K562 (cell line): ENCODE measurements around the gene CAPN5. TPM values are rescaled to one million over a fixed set of nuclear protein-coding genes. Genes with fewer than 3 reads are reported as not detected.

ENCODE experiments used
- ATF7 ChIP-seq: fragments of 450-650 bp; IDR thresholded peaks from 2 replicates; pipeline ENCODE4 v1.7.1; 2014; ENCODE audit warnings: mild to moderate bottlenecking, moderate library complexity
- CBX5 ChIP-seq: IDR thresholded peaks from 2 replicates; pipeline ENCODE4 v1.6.1; 2014; ENCODE audit warnings: low read depth, borderline replicate concordance
- CTBP1 ChIP-seq: fragments of 450-650 bp; IDR thresholded peaks from 2 replicates; pipeline ENCODE4 v1.6.1; 2016; ENCODE audit warnings: borderline replicate concordance
- DACH1 ChIP-seq: fragments of 450-650 bp; IDR thresholded peaks from 2 replicates; pipeline ENCODE4 v1.6.1; 2018; ENCODE audit not compliant: partially characterized antibody
- DIDO1 ChIP-seq: fragments of 450-650 bp; IDR thresholded peaks from 2 replicates; pipeline ENCODE4 v1.6.1; 2016; ENCODE audit warnings: low read depth, missing biosample characterization, missing genetic modification characterization
- DNMT1 ChIP-seq: fragments of 450-650 bp; IDR thresholded peaks from 2 replicates; pipeline ENCODE4 v1.6.1; 2016; ENCODE audit warnings: antibody characterized with exemption, mild to moderate bottlenecking
- GATAD2A ChIP-seq: fragments of 450-650 bp; IDR thresholded peaks from 2 replicates; pipeline ENCODE4 v1.6.1; 2017
- HNRNPLL ChIP-seq: fragments of 200-400 bp; formaldehyde crosslinking; IDR thresholded peaks from 2 replicates; pipeline ENCODE4 v1.6.1; 2017; ENCODE audit warnings: low read length, low read depth, mild to moderate bottlenecking; ENCODE audit not compliant: poor library complexity, severe bottlenecking
- KLF1 ChIP-seq: fragments of 450-650 bp; IDR thresholded peaks from 2 replicates; pipeline ENCODE4 v1.6.1; 2016; ENCODE audit warnings: missing genetic modification characterization, missing compliant biosample characterization
- MCM7 ChIP-seq, 2 experiments: fragments of 450-650 bp; IDR thresholded peaks; 2 replicates each; pipeline ENCODE4 v1.6.1; 2016 to 2018
- NBN ChIP-seq: fragments of 450-650 bp; IDR thresholded peaks from 2 replicates; pipeline ENCODE4 v1.6.1; 2016; ENCODE audit warnings: low read depth, mild to moderate bottlenecking
- POLR2H ChIP-seq: IDR thresholded peaks from 2 replicates; pipeline ENCODE4 v1.6.1; 2016; ENCODE audit warnings: missing genetic modification characterization, low read depth, mild to moderate bottlenecking, control low read depth, missing compliant biosample characterization, moderate library complexity
- PRPF4 ChIP-seq: fragments of 200-400 bp; formaldehyde crosslinking; IDR thresholded peaks from one replicate; pipeline ENCODE4 v1.6.1; 2017; ENCODE audit warnings: low read length, low read depth, mild to moderate bottlenecking; ENCODE audit not compliant: insufficient read depth, poor library complexity, severe bottlenecking
- TCF7L2 ChIP-seq: fragments of 150-350 bp; IDR thresholded peaks from 2 replicates; pipeline ENCODE4 v1.6.1; 2016; ENCODE audit warnings: low read depth, mild to moderate bottlenecking, low read length, moderate library complexity
- ZC3H4 ChIP-seq: sonication (generic); formaldehyde crosslinking; IDR thresholded peaks from 2 replicates; pipeline ENCODE4 v1.9.0; 2021; ENCODE audit warnings: missing genetic modification reagents, borderline replicate concordance
- ZNF197 ChIP-seq: fragments of 200-800 bp; sonication (Bioruptor generic); IDR thresholded peaks from 2 replicates; pipeline ENCODE4 v1.6.1; 2016; ENCODE audit warnings: low read depth, missing genetic modification characterization, missing compliant biosample characterization
- polyA plus RNA-seq, 8 experiments: library from polyadenylated mRNA; depleted of rRNA in 4 of 8; stranded (reverse) in 5 of 8; unstranded in 3 of 8; fragments of >200 nt; fragmentation: Nextera tagmentation in 2 of 8; fragmentation: Illumina TruSeq in 1 of 8; extraction: Ambion mirVana in 2 of 8; extraction: Trizol in 1 of 8; gene quantifications; 2 replicates each; pipeline versions ENCODE4 v1.2.1 to v1.2.3, GENCODE V29; 2011 to 2014; ENCODE audit warnings: inconsistent platforms in 1 of 8, missing spikeins in 1 of 8
- total RNA-seq, 7 experiments: library from RNA; depleted of rRNA in 6 of 7; stranded (reverse); fragments of >200 nt in 6 of 7; fragmentation: Illumina TruSeq in 2 of 7; extraction: Trizol in 2 of 7; gene quantifications; 2 replicates each; pipeline versions ENCODE4 v1.2.1 to v1.2.3, GENCODE V29; 2011 to 2021; ENCODE audit warnings: low replicate concordance in 1 of 7
- TF ChIP-seq, protein P1 (sequence below), 2 experiments: fragments of 250-450 bp in 1 of 2; fragments of 450-650 bp in 1 of 2; sonication (Bioruptor Pico) in 1 of 2; IDR thresholded peaks; 2 replicates each; pipeline versions ENCODE4 v1.6.1 to v1.8.0; 2016 to 2021; ENCODE audit warnings: mild to moderate bottlenecking in 2 of 2, moderate library complexity in 2 of 2, missing compliant biosample characterization in 1 of 2, missing genetic modification characterization in 1 of 2
- TF ChIP-seq, protein P2 (sequence below): fragments of 450-650 bp; IDR thresholded peaks from 2 replicates; pipeline ENCODE4 v1.6.1; 2017; ENCODE audit warnings: antibody characterized with exemption
- TF ChIP-seq, protein P3 (sequence below): fragments of 450-650 bp; formaldehyde crosslinking; IDR thresholded peaks from 2 replicates; pipeline ENCODE4 v1.4.0; 2022; ENCODE audit warnings: missing genetic modification characterization
- TF ChIP-seq, protein P4 (sequence below): fragments of 250-450 bp; sonication (Bioruptor Pico); IDR thresholded peaks from 2 replicates; pipeline ENCODE4 v1.5.0; 2020; ENCODE audit warnings: mild to moderate bottlenecking, borderline replicate concordance

CAPN5 gene
- total and polyA plus RNA-seq, 9 of the 15 experiments (the other 6 are each of a cell fraction or from before 2014, with no cell fraction given), result 0.04 to 0.44 (median 0.14) TPM; not detected in 2

DNA sequence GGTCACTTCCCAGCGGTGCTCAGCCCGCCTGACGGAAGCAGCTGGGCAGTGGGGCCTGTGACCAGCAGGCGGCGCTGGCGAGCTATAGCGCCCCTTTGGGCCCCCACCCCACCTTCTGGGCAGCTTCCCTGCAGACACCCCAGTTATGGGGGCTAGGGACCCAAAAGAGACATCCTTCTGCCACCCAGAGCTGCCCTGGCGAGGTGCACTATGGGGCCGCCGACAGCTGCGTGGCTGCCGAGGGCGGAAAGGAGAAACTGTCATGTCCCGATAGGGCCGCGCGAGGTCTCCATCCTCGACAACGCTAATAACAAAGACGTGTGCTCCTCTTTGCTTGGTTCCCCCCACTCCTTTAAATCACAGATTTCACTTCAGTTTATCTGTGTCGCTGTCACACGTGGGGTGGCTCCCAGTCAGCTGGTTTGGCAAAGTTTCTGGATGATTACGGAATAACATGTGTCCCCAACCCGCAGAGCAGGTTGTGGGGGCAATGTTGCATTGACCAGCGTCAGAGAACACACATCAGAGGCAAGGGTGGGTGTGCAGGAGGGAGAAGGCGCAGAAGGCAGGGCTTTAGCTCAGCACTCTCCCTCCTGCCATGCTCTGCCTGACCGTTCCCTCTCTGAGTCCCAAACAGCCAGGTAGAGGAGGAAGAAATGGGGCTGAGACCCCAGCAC lies 60.6 kb downstream of the CAPN5 start (continued):
- TF ChIP-seq, protein P1, sequence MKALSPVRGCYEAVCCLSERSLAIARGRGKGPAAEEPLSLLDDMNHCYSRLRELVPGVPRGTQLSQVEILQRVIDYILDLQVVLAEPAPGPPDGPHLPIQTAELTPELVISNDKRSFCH (CRISPR knock-in tag; IDR thresholded peaks at IDR 0.05), result no peak
- TF ChIP-seq, protein P1 (tag; IDR thresholded peaks at IDR 0.05), result no peak
- TF ChIP-seq TCF7L2 (no peak), GATAD2A (peak; percentile 81; the same call in 1 of the 2 replicates), CBX5 (no peak), ATF7 (peak; percentile 64), POLR2H (tag) (no peak), CTBP1 (peak; percentile 46; the same call in 1 of the 2 replicates), KLF1 (tag) (peak; percentile 47; the same call in 1 of the 2 replicates), HNRNPLL (no peak), NBN (no peak), PRPF4 (no peak), ZNF197 (no peak), DNMT1 (no peak), MCM7 (IDR thresholded peaks at IDR 0.05) (no peak), DACH1 (peak; percentile 68), DIDO1 (tag) (no peak), ZC3H4 (CRISPR knock-in tag) (no peak)
- TF ChIP-seq, protein P2, sequence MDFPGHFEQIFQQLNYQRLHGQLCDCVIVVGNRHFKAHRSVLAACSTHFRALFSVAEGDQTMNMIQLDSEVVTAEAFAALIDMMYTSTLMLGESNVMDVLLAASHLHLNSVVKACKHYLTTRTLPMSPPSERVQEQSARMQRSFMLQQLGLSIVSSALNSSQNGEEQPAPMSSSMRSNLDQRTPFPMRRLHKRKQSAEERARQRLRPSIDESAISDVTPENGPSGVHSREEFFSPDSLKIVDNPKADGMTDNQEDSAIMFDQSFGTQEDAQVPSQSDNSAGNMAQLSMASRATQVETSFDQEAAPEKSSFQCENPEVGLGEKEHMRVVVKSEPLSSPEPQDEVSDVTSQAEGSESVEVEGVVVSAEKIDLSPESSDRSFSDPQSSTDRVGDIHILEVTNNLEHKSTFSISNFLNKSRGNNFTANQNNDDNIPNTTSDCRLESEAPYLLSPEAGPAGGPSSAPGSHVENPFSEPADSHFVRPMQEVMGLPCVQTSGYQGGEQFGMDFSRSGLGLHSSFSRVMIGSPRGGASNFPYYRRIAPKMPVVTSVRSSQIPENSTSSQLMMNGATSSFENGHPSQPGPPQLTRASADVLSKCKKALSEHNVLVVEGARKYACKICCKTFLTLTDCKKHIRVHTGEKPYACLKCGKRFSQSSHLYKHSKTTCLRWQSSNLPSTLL, result no peak
- TF ChIP-seq, protein P3, sequence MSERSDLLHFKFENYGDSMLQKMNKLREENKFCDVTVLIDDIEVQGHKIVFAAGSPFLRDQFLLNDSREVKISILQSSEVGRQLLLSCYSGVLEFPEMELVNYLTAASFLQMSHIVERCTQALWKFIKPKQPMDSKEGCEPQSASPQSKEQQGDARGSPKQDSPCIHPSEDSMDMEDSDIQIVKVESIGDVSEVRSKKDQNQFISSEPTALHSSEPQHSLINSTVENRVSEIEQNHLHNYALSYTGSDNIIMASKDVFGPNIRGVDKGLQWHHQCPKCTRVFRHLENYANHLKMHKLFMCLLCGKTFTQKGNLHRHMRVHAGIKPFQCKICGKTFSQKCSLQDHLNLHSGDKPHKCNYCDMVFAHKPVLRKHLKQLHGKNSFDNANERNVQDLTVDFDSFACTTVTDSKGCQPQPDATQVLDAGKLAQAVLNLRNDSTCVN (CRISPR knock-in tag), result no peak
- TF ChIP-seq, protein P4, sequence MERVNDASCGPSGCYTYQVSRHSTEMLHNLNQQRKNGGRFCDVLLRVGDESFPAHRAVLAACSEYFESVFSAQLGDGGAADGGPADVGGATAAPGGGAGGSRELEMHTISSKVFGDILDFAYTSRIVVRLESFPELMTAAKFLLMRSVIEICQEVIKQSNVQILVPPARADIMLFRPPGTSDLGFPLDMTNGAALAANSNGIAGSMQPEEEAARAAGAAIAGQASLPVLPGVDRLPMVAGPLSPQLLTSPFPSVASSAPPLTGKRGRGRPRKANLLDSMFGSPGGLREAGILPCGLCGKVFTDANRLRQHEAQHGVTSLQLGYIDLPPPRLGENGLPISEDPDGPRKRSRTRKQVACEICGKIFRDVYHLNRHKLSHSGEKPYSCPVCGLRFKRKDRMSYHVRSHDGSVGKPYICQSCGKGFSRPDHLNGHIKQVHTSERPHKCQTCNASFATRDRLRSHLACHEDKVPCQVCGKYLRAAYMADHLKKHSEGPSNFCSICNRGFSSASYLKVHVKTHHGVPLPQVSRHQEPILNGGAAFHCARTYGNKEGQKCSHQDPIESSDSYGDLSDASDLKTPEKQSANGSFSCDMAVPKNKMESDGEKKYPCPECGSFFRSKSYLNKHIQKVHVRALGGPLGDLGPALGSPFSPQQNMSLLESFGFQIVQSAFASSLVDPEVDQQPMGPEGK (CRISPR knock-in tag), result no peak
